HG03108 (cell line): ENCODE measurements around the gene LGALS8.
"Not testable (repeated sequence)": the region's sequence is repeated elsewhere in the genome, so short reads cannot be mapped to it uniquely, and the experiment has no call there.

Experiments used
- ATAC-seq: cut with Tn5 transposase; IDR thresholded peaks from one replicate; pipeline ENCODE4 v1.9.1; 2021; ENCODE audit warnings: moderate library complexity; ENCODE audit not compliant: unreplicated experiment

The LGALS8 gene

DNA sequence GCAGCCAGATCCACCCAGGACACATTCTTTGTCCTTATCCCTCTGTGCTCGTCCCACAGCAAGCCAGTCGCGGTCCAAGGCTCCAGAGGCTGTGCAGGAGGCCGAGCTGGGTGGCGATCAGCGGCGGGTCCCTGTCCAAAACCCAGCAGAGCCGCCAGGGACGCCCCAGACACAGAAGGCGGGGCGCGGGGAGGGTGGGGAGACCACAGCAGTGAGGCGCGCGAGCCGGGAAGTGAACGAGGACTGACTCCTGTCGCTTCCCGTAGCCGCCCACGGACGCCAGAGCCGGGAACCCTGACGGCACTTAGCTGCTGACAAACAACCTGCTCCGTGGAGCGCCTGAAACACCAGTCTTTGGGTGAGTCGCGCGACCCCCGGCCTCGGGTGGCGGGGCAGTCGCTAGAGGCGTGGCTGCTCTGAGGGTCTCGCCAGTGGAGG is at the start of gene LGALS8:
Gene LGALS8, plus strand, starts transcription at position 279 of the 438 bp plus-strand sequence. CDS start 2,089 bp downstream, outside the sequence.
- peak; percentile 54 for ATAC-seq

DNA sequence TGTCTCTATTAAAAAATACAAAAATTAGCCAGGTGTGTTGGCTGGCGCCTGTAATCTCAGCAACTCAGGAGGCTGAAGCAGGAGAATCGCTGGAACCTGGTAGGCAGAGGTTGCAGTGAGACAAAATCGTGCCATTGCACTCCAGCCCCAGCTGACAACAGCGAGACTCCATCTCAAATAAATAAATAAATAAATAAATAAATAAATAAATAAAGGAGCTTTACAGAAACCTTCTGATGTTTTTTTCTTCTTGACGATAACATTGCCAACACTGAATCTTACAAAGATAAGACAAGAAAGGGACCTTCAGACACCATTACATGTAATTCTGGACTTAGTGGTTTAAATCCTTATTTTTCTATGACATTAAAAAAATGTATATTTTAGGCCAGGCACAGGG is 47.8 kb upstream of the LGALS8 start:
- no peak for ATAC-seq

DNA sequence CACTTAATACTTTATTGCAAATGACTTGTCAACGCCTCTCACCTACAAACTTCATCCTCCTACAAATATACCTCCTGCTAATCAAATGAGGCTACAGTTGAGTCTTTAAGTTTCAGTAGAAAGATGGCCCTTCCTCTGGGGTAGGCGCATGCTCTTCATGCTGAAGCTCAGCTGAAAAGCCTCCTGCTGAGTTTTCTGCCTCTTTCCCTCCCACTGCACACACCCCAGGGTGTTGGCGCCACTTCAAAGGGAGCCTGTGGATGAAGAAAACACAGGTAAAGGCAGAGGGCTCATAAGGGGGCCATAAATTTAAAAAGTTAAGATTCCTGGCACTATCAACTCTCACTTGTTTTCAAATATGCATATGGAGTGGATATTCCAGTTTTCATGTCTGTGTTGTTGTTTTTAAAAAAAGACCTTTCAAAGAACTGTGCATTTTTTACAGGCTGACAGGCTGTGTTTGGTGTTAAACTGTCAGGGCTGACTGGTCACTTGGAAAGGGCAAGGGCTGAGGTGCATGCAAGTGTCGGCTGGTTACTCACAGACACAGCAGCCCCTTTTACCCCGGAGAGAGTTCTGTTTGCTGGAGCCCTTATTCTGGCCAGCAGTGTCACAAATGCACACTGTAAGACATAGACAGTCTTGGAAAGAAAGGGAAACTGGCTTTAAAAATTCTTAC is 42.9 kb upstream of the LGALS8 start:
- no peak for ATAC-seq

DNA sequence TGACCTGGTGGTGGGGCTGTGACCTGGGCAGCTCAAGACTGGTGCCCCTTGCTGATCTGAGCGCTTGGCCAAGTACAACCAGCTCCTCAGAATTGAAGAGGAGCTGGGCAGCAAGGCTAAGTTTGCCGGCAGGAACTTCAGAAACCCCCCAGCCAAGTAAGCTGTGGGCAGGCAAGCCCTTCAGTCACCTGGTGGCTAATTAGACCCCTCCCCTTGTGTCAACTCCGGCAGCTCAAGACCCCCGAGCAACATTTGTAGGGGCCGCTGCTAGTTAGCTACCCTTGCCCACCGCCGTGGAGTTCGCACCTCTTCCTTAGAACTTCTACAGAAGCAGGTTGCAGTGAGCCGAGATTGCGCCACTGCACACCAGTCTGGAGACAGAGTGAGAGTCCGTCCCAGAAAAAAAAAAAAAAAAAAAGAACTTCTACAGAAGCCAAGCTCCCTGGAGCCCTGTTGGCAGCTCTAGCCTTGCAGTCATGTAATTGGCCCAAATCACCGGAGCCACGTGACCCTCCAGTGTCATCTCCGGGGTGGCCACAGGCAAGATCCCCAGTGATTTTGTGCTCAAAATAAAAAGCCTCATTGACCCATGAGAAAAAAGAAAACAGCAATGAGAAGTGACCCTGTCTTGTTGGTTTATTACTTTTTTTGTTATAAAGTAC is 39.3 kb upstream of the LGALS8 start:
- ATAC-seq, result no peak

DNA sequence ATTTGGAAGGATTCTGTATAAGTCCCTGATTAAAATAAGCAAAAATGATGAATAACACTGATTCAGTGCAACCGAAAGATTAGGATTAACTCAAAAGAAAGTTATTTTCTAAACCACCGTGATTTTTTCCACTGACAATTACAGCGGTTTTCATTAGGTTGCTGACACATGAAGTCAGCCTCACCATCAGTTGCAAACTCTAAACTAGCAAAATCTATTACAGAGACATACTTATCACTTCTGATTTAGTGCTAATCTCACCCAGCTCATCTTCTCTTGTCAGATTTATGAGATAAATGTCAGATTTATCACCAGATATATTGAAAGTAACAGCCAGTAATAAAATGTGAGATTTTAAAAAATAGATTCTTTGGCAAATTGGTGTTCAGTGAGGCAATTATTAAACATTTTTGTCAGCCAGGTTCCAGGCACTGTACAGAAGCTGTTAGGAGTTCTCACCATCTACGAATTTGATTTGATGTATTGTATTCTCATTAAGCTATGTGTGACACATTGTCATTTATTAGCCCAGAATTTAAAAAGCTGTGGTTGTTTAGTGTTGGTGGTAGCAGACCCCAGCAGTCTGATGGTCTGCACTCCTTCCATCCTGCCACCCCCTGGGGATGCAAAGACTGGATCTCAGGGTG is 37.3 kb upstream of the LGALS8 start:
- ATAC-seq, result no peak

DNA sequence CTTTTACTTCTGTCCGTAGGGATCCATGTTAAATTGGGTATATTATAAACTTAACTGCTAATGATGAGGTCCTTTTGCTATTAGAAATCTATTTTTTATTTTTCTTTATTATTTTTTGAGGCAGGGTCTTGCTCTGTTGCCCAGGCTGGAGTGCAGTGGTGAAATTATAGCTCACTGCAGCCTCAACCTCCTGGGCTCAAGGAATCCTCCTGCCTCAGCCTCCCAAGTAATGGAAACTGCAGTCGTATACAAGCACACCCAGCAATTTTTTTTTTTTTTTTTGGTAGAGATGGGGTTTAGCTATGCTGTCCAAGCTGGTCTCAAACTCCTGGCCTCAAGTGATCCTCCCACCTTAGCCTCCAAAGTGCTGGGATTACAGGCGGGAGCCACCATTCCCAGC is 34.6 kb upstream of the LGALS8 start:
- ATAC-seq, result not testable (repeated sequence)

DNA sequence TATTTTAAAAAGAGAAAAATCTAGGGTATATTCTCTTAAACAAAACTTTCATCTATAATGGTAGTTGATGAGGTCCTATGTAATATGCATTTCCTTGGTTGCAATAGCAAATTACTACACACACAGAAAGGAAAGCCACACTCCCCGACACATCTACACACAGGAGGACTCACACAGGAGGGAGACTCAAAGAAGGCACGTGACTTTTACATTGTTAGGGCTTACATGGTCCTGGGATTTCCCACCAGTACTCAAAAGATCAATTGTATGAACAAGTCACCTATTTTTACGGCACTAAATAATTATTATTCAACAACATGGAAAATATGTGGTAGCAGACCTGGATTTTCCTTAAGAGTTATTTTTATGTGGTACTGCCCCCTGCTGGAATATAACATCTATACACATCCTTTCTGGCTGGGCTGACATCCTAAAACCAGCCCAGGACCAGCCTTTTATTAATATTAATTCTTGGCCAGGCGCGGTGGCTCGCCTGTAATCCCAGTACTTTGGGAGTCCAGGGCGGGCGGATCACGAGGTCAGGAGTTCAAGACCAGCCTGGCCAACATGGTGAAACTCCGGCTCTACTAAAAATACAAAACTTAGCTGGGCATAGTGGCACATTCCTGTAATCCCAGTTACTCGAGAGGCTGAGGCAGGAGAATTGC is 33.9 kb upstream of the LGALS8 start:
- ATAC-seq, result no peak

DNA sequence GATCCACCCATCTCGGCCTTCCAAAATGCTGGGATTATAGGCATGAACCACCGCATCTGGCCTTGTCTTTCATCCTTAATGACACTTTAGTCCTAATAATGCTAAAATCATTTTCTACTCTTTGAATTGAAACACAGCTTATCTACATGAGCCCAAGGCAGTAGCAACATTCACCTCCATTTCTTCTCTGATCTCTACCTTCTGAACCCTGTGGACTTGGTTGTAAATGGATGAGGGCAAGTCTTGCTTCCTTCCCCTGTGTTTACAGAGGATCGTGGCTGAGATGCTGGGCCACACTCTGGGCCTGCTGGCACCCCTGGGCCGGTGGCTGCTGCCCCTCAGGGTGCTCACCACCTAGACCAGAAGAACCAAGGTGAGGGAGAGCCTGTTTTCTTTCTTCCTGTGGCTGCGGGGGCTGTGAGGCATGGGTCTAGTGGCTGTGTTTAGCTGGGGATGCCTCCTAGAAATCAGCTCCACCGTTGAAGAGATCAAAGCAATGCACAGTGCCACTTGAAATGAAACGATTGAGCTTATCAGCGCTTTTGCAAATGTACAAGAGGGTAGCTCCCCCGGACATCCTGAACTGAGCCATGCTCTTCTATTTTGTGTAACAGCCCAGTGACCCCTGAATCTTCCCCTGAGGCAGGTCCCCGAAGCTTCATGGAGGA is 32.2 kb upstream of the LGALS8 start:
- ATAC-seq, result no peak

DNA sequence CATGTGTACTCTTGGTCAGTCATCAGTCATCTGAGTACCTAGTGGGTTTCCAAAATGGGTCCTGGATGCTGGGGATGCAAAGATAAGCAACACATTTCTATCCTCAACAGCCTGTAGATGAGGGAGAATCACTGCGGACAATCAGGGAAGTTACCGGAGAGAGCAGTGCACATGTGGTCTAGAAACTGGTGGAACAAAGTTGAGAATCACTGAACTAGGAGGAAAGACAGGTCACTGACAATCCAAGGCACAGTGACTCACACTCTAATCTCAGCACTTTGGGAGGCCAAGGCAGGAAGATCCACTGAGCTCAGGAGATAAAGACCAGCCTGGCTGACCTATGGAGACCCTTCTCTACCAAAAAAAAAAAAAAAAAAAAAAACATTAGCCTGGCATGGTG is 31.4 kb upstream of the LGALS8 start:
- ATAC-seq, result no peak

DNA sequence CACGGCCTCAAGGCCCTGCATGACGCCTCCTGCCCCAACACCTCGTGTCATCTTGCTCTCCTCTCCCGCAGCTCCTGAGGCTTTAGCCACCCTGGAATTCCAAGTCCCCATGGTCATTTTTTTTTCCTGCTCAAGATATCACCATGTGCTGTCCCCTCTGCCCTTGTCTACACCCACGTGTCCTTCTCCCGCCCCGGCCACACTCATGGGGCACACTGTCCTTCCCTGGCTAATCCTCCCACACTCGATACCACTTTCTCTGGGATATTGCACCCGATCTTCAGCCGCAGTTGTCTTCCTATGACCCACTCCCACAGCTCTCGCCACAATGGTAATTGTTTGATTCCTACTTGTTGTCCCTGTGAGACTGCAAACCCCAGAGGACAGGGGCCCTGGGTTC is 29.7 kb upstream of the LGALS8 start:
- ATAC-seq, result no peak

DNA sequence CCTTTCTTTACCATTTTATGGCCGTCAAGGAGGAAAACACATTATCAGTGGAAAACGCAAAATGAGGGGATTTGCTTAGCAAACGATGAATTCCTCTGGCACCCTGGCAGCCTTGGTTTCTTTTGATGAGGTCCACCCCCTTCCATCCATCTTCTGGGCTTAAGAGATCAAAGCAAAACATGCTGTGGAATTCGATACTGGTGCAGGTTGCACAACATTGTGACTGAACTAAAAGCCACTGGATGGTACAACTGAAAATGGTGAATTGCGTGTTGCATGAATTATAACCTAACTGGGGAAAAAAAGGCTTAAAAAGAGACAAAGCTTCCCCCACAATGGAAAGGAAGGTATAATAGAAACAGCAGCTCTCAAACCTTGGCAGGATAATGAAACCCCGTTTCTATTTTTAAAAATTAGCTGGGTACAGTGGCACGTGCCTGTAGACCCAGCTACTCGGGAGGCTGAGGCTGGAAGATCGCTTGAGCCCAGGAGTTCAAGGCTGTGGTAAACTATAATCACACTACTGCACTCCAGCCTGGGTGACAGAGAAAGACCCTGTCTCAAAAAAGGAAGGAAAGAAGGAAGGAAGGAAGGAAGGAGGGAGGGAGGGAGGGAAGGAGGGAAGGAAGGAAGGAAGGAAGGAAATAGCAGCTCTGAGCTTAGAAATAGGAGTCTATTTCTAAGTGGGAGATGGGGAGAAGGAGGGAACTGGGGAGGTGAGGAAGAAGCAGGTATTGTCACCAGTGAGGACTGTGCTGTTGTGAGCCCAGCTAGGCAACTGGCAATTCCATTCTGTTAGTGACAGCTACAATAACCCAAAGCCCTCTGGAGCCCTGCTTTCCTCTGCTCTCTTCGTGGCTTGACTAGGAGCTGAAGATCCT is 29.0 kb upstream of the LGALS8 start:
- ATAC-seq, result no peak

DNA sequence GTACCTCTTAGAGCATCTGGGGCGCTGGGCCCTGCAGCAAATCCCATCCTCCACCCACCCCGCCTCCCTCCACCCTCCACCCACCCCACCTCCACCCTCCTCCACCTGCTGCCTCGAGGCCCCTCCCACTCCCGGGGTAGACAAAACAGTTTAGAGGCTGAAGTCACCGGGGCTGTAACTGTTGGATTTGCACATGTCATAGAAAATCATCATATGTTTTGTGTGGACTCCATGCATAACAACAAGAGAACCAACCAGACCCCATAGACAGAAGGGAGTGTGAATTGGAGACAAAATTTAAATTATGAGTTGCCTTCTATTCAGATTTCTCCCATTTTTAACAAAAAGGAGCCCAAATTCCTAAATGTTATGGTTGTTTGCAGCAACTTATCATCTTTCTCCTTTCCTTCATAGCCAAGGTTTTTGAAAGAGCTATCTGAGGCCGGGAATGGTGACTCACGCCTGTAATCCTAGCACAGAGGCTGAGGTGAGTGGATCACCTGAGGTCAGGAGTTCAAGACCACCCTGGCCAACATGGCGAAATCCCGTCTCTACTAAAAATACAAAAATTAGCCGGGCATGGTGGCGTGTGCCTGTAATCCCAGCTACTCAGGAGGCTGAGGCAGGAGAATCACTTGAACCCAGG is 28.2 kb upstream of the LGALS8 start:
- ATAC-seq, result no peak

DNA sequence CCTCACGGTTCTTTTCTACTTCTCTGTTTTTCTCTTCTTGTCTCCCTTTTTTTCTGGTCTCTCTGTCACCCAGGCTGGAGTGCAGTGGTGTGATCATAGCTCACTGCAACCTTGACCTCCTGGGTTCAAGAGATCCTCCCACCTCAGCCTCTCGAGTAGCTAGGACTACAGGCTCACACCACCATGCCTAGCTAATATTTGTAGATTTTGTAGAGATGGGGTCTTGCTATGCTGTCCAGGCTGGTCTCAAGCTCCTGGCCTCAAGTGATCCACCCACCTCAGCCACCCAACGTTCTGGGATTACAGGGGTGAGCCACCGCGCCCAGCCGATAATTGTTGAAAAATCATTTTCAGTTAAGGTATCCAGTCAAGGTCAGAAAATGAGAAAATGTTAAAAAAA is 25.9 kb upstream of the LGALS8 start:
- ATAC-seq, result no peak

DNA sequence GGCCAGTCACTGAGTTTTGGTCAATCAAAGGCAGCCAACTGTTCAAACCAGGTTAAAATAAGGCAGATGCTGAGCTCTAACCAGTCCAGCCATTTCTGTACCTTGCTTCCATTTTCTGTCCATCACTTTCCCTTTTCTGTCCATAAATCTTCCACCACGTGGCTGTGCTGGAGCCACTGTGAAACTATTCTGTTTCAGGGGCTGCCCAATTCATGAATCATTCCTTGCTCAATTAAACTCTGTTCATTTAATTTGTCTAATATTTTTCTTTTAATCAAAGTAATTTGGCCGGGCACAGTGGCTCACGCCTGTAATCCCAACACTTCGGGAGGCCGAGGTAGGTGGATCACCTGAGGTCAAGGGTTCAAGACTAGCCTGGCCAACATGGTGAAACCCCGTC is 22.7 kb upstream of the LGALS8 start:
- ATAC-seq, result no peak

DNA sequence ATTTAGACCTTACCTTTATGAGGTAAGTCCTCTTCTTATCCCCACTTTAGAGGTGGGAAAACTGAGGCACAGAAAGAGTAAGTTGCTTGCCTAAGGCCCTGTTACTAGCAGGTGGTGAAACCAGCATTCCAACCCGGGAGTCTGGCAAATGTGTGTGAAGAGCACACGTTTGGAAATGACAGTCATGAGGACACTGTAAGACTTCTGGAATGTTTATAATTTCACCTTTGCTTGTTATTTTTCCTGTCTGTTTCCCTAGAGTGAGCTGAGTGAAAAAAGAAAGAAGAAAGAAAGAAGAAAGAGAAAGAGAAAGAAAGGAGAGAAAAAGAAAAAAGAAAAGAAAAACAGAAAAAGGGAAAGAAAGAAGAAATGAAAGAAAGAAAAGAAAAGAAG is 21.2 kb upstream of the LGALS8 start:
- no peak for ATAC-seq

DNA sequence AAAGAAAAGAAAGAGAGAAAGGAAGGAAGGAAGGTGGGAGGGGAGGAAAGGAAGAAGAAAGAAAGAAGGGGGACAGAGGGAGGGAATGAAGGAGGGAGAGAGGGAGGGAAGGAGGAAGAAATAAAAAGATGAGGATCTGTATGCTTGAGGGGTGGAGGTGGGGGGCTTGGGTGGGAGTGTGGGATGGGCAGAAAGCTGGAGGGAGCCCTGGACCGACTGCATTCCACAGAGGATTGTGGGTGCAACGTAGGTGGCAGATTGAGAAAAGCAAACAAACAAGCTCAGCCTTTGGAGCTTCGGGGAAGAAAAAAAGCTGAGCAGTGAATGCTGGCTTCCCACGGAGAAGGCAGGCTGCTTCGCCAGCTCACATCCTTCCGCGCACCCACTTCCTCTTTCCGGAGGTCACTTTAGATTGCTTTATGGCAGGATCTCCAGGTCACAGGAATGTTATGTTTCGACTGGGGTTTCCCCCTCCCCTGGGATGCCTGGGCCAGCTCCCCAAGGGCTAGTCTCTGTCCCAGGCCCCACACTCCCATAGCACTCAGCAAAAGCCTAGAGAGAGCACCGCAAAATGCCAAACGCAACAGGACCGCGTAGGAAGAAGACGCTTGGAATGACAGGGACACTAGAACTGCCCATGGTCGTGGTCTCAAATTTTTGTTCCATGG is 20.7 kb upstream of the LGALS8 start:
- no peak for ATAC-seq

DNA sequence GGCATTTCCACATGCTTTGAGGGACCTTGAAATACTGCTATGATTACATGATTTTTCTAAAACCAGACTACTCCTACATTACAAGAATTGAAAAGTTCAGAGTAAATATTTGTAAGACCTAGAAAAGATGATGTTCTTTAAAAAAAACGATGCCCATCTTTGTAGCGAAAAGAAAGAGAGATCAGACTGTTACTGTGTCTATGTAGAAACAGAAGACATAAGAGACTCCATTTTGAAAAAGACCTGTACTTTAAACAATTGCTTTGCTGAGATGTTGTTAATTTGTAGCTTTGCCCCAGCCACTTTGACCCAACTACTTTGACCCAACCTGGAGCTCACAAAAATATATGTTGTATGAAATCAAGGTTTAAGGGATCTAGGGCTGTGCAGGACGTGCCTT is 19.4 kb upstream of the LGALS8 start:
- not testable (repeated sequence) for ATAC-seq

DNA sequence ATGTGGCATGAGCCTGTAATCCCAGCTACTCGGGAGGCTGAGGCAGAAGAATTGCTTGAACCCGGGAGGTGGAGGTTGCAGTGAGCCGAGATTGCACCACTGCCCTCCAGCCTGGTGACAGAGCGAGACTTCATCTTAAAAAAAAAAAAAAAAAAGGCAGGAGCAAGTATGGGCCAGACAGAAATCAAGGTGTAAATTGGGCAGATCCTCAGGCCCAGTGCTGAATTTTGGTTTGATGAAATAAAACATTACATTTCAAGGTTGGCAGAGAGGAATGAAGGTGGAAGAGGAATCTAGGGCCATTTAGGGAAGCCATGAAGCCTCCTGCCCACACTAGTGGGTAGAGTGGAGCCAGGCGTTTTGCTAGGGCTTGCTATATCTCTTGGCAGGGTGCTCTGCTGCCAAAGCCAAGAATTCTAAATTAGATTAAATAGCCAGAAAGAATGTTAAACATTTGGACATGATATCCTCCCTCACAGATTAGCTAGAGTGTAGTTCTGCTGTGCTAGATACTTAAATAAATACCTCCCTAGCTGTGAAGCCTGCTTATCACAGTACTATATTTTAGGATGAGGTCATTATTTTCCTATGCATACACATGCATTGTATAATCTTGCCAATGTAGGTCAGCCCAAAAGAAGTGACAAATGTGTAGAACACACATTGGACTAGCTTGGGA is 16.6 kb upstream of the LGALS8 start:
- no peak for ATAC-seq

DNA sequence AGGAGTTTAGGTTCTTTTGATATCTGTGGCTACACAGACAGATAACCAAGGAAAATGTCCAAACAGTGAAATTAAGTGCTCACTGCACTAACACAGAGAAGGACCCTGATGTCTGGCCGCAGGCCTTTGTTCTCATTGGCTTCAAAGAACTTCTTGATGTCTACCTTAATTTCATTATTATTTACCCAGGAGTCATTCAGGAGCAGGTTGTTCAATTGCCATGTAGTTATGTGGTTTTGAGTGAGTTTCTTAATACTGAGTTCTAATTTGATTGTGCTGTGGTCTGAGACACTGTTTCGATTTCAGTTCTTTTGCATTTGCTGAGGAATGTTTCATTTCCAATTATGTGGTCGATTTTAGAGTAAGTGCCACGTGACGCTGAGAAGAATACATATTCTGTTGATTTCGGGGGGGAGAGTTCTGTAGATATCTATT is 15.2 kb upstream of the LGALS8 start:
- ATAC-seq, result no peak
